Activated naive CD4-positive, alpha-beta T cell treated with anti-CD3 and anti-CD28 coated beads for 36 hours (primary cell): ENCODE data around the gene IRF2. TPM values are rescaled to one million over a fixed set of nuclear protein-coding genes. Genes with fewer than 3 reads are reported as not detected.
"Not testable (repeated sequence)": the region's sequence is repeated elsewhere in the genome, so short reads cannot be mapped to it uniquely, and the experiment has no call there.

Experiments used
- CTCF ChIA-PET: fragments of 350-600 bp; sonication (Branson Sonifier 250); formaldehyde crosslinking; loops from one replicate; lab custom pipeline; 2021; ENCODE audit warnings: antibody characterized with exemption; lab: Charles Lee
- DNase-seq: peaks from one replicate; pipeline ENCODE4 v3.0.0-alpha.2; 2020
- H3K27ac Mint-ChIP-seq: one replicate; pipeline ENCODE4 v1.8.0; 2021; ENCODE audit warnings: mild to moderate bottlenecking, mixed read lengths
- H3K27me3 Mint-ChIP-seq: one replicate; pipeline ENCODE4 v1.8.0; 2021; ENCODE audit warnings: low read depth, mixed read lengths
- H3K36me3 Mint-ChIP-seq: one replicate; pipeline ENCODE4 v1.8.0; 2021; ENCODE audit warnings: low read depth, mixed read lengths
- H3K4me1 Mint-ChIP-seq: one replicate; pipeline ENCODE4 v1.8.0; 2021; ENCODE audit warnings: low read depth, mixed read lengths
- H3K4me3 Mint-ChIP-seq: one replicate; pipeline ENCODE4 v1.8.0; 2021; ENCODE audit warnings: mild to moderate bottlenecking, moderate library complexity, mixed read lengths
- H3K9me3 Mint-ChIP-seq: one replicate; pipeline ENCODE4 v1.8.0; 2021; ENCODE audit warnings: mixed read lengths
- intact Hi-C: fragments of 100-400 bp; cut with micrococcal nuclease; formaldehyde crosslinking; loops from one replicate; pipeline ENCODE4 v1.15.1; 2023
- total RNA-seq, 2 experiments: library from RNA; stranded (reverse); gene quantifications; one replicate each; pipeline ENCODE4 v1.2.3, GENCODE V29; 2021

The IRF2 gene
- total RNA-seq, 2 experiments from 2014 or later = 37.3 to 38.3 TPM

GRCh38 chr4:184380214-184380613, 94.1 kb downstream of the IRF2 start:
- H3K4me3 Mint-ChIP-seq, H3K27ac Mint-ChIP-seq, H3K36me3 Mint-ChIP-seq, H3K27me3 Mint-ChIP-seq, H3K9me3 Mint-ChIP-seq, DNase-seq: not testable (repeated sequence)
- intact Hi-C loops = loop anchor here (5.0 kb wide), 1 partner anchor 53 kb away; no protein-coding TSS in a partner anchor
- CTCF ChIA-PET = interaction anchor here (1.3 kb wide), 1 partner anchor 85 kb away, joined by 3 read pairs; no protein-coding TSS in a partner anchor
- H3K4me1 Mint-ChIP-seq = peaks cover 46% of the 10 kb centered on the region

GRCh38 chr4:184376923-184377322, 97.4 kb downstream of the IRF2 start:
- CTCF ChIA-PET = interaction anchor here (1.4 kb wide), 1 partner anchor 113 kb away, joined by 5 read pairs; no protein-coding TSS in a partner anchor
- intact Hi-C loops = no loop called here

GRCh38 chr4:184376126-184376838, 98.1 kb downstream of the IRF2 start:
- Mint-ChIP-seq H3K9me3 (peaks cover 4% of the 10 kb centered on the region), H3K27me3 (no peaks in the 10 kb centered on the region)
- intact Hi-C loops = no loop called here

More at GRCh38 chr4:184376923-184377322, 97.4 kb downstream of the IRF2 start:
- no peaks in the 10 kb centered on the region for H3K27me3 Mint-ChIP-seq
- peaks cover 18% of the 10 kb centered on the region for H3K4me1 Mint-ChIP-seq
- no peak overlapping the region for H3K27ac Mint-ChIP-seq
- peaks cover 4% of the 10 kb centered on the region for H3K9me3 Mint-ChIP-seq
- H3K36me3 Mint-ChIP-seq = peaks cover under 1% of the 10 kb centered on the region
- H3K4me3 Mint-ChIP-seq = no peak overlapping the region
- DNase-seq = no peak

GRCh38 chr4:184375623-184376022, 98.7 kb downstream of the IRF2 start:
- H3K27me3 Mint-ChIP-seq, intact Hi-C loops, CTCF ChIA-PET: not testable (repeated sequence)

More at GRCh38 chr4:184376126-184376838, 98.1 kb downstream of the IRF2 start:
- H3K4me3 Mint-ChIP-seq = no peak overlapping the region
- peaks cover 12% of the 10 kb centered on the region for H3K4me1 Mint-ChIP-seq
- H3K27ac Mint-ChIP-seq = no peak overlapping the region
- CTCF ChIA-PET = no interaction called here
- no peak for DNase-seq
- H3K36me3 Mint-ChIP-seq = no peaks in the 10 kb centered on the region

GRCh38 chr4:184375027-184375426, 99.3 kb downstream of the IRF2 start:
- H3K4me3 Mint-ChIP-seq = no peak overlapping the region
- intact Hi-C loops = no loop called here
- no peaks in the 10 kb centered on the region for H3K36me3 Mint-ChIP-seq
- CTCF ChIA-PET = no interaction called here
- H3K9me3 Mint-ChIP-seq = no peaks in the 10 kb centered on the region
- peaks cover 8% of the 10 kb centered on the region for H3K4me1 Mint-ChIP-seq
- no peaks in the 10 kb centered on the region for H3K27me3 Mint-ChIP-seq
- DNase-seq = no peak
- no peak overlapping the region for H3K27ac Mint-ChIP-seq

More at GRCh38 chr4:184375623-184376022, 98.7 kb downstream of the IRF2 start:
- DNase-seq, H3K4me1 Mint-ChIP-seq, H3K4me3 Mint-ChIP-seq, H3K9me3 Mint-ChIP-seq, H3K27ac Mint-ChIP-seq, H3K36me3 Mint-ChIP-seq: not testable (repeated sequence)

- CTCF ChIA-PET = interaction anchor here (1.1 kb wide), 1 partner anchor 12 kb away, joined by 3 read pairs; no protein-coding TSS in a partner anchor
- DNase-seq = no peak
- H3K27me3 Mint-ChIP-seq = no peaks in the 10 kb centered on the region
- H3K4me3 Mint-ChIP-seq = no peak overlapping the region
- H3K9me3 Mint-ChIP-seq = no peaks in the 10 kb centered on the region
- intact Hi-C loops = no loop called here
- H3K36me3 Mint-ChIP-seq = no peaks in the 10 kb centered on the region
- peaks cover 8% of the 10 kb centered on the region for H3K4me1 Mint-ChIP-seq
- H3K27ac Mint-ChIP-seq = no peak overlapping the region
Measured at GRCh38 chr4:184373886-184374405, 100.4 kb downstream of the IRF2 start.

GRCh38 chr4:184371390-184371787, 103.0 kb downstream of the IRF2 start:
- intact Hi-C loops = no loop called here
- H3K36me3 Mint-ChIP-seq = no peaks in the 10 kb centered on the region

GRCh38 chr4:184370711-184371389, 103.5 kb downstream of the IRF2 start:
- H3K4me1 Mint-ChIP-seq = peaks cover 7% of the 10 kb centered on the region
- DNase-seq = no peak
- H3K36me3 Mint-ChIP-seq = no peaks in the 10 kb centered on the region
- no peaks in the 10 kb centered on the region for H3K9me3 Mint-ChIP-seq
- CTCF ChIA-PET = interaction anchor here (0.9 kb wide), 1 partner anchor 19 kb away, joined by 3 read pairs; no protein-coding TSS in a partner anchor
- H3K27me3 Mint-ChIP-seq = no peaks in the 10 kb centered on the region
- intact Hi-C loops = no loop called here
- H3K27ac Mint-ChIP-seq = no peak overlapping the region
- no peak overlapping the region for H3K4me3 Mint-ChIP-seq

More at GRCh38 chr4:184371390-184371787, 103.0 kb downstream of the IRF2 start:
- no peak for DNase-seq
- no peak overlapping the region for H3K4me3 Mint-ChIP-seq
- peaks cover 7% of the 10 kb centered on the region for H3K4me1 Mint-ChIP-seq
- H3K9me3 Mint-ChIP-seq = no peaks in the 10 kb centered on the region
- H3K27me3 Mint-ChIP-seq = no peaks in the 10 kb centered on the region
- no peak overlapping the region for H3K27ac Mint-ChIP-seq
- CTCF ChIA-PET = interaction anchor here (0.7 to 1.2 kb wide), 3 partner anchors 71 to 105 kb away, joined by 3 read pairs; no protein-coding TSS in a partner anchor

- CTCF ChIA-PET = interaction anchor here (0.6 kb wide), 1 partner anchor 36 kb away, joined by 3 read pairs; no protein-coding TSS in a partner anchor
- Mint-ChIP-seq H3K27ac (no peak overlapping the region), H3K4me3 (no peak overlapping the region), H3K9me3 (no peaks in the 10 kb centered on the region), H3K4me1 (peaks cover 7% of the 10 kb centered on the region), H3K36me3 (no peaks in the 10 kb centered on the region), H3K27me3 (no peaks in the 10 kb centered on the region)
- no peak for DNase-seq
- intact Hi-C loops = no loop called here
Measured at GRCh38 chr4:184369871-184370270, 104.5 kb downstream of the IRF2 start.

GRCh38 chr4:184368731-184369130, 105.6 kb downstream of the IRF2 start:
- Mint-ChIP-seq H3K4me3 (no peak overlapping the region), H3K36me3 (no peaks in the 10 kb centered on the region), H3K4me1 (peaks cover 3% of the 10 kb centered on the region), H3K9me3 (no peaks in the 10 kb centered on the region), H3K27ac (no peak overlapping the region), H3K27me3 (no peaks in the 10 kb centered on the region)
- intact Hi-C loops = no loop called here
- DNase-seq = no peak
- CTCF ChIA-PET = no interaction called here

GRCh38 chr4:184368290-184368689, 106.1 kb downstream of the IRF2 start:
- no peaks in the 10 kb centered on the region for H3K9me3 Mint-ChIP-seq
- H3K4me3 Mint-ChIP-seq = no peak overlapping the region
- peaks cover 3% of the 10 kb centered on the region for H3K4me1 Mint-ChIP-seq
- intact Hi-C loops = no loop called here
- H3K27me3 Mint-ChIP-seq = no peaks in the 10 kb centered on the region
- no peak for DNase-seq
- CTCF ChIA-PET = no interaction called here
- no peak overlapping the region for H3K27ac Mint-ChIP-seq
- no peaks in the 10 kb centered on the region for H3K36me3 Mint-ChIP-seq

GRCh38 chr4:184364100-184364921, 110.0 kb downstream of the IRF2 start:
- H3K4me1 Mint-ChIP-seq = peaks cover 9% of the 10 kb centered on the region
- H3K27ac Mint-ChIP-seq = no peak overlapping the region
- intact Hi-C loops = no loop called here
- CTCF ChIA-PET = no interaction called here
- H3K9me3 Mint-ChIP-seq = no peaks in the 10 kb centered on the region
- H3K36me3 Mint-ChIP-seq = no peaks in the 10 kb centered on the region
- no peak for DNase-seq
- no peaks in the 10 kb centered on the region for H3K27me3 Mint-ChIP-seq
- no peak overlapping the region for H3K4me3 Mint-ChIP-seq
